SJSA1 (cell line): ENCODE data around the gene FHL2. TPM values are rescaled to one million over a fixed set of nuclear protein-coding genes. Genes with fewer than 3 reads are reported as not detected.

Experiments
- DNase-seq, 2 experiments: peaks; one replicate each; pipeline ENCODE4 v3.0.0-alpha.2; 2015 to 2020; ENCODE audit warnings: low spot score in 2 of 2, low read depth in 1 of 2
- H3K27ac ChIP-seq: fragments of 250-450 bp; sonication (Bioruptor Pico); 2 replicates; pipeline ENCODE4 v1.5.1; 2020; ENCODE audit warnings: mild to moderate bottlenecking, moderate library complexity
- H3K27me3 ChIP-seq: fragments of 250-450 bp; sonication (Bioruptor Pico); replicated peaks from 2 replicates; pipeline ENCODE4 v1.5.1; 2020; ENCODE audit warnings: mild to moderate bottlenecking, moderate library complexity
- H3K36me3 ChIP-seq: fragments of 250-450 bp; sonication (Bioruptor Pico); 2 replicates; pipeline ENCODE4 v1.5.1; 2020; ENCODE audit warnings: mild to moderate bottlenecking
- H3K4me1 ChIP-seq: fragments of 250-450 bp; sonication (Bioruptor Pico); replicated peaks from 2 replicates; pipeline ENCODE4 v1.6.1; 2021; ENCODE audit warnings: mild to moderate bottlenecking
- H3K4me3 ChIP-seq: fragments of 250-450 bp; sonication (Bioruptor Pico); 2 replicates; pipeline ENCODE4 v1.5.1; 2020; ENCODE audit warnings: mild to moderate bottlenecking
- H3K9me3 ChIP-seq: fragments of 250-450 bp; sonication (Bioruptor Pico); replicated peaks from 2 replicates; pipeline ENCODE4 v1.5.1; 2020; ENCODE audit warnings: mild to moderate bottlenecking
- total RNA-seq: library from RNA; depleted of rRNA; stranded (reverse); fragments of >200 nt; shearing (Covaris generic); gene quantifications from 2 replicates; pipeline ENCODE4 v1.2.3, GENCODE V29; 2014; rRNA removed

The FHL2 gene, protein sequence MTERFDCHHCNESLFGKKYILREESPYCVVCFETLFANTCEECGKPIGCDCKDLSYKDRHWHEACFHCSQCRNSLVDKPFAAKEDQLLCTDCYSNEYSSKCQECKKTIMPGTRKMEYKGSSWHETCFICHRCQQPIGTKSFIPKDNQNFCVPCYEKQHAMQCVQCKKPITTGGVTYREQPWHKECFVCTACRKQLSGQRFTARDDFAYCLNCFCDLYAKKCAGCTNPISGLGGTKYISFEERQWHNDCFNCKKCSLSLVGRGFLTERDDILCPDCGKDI
- 156 and 190 TPM in 2 replicates for total RNA-seq

DNA sequence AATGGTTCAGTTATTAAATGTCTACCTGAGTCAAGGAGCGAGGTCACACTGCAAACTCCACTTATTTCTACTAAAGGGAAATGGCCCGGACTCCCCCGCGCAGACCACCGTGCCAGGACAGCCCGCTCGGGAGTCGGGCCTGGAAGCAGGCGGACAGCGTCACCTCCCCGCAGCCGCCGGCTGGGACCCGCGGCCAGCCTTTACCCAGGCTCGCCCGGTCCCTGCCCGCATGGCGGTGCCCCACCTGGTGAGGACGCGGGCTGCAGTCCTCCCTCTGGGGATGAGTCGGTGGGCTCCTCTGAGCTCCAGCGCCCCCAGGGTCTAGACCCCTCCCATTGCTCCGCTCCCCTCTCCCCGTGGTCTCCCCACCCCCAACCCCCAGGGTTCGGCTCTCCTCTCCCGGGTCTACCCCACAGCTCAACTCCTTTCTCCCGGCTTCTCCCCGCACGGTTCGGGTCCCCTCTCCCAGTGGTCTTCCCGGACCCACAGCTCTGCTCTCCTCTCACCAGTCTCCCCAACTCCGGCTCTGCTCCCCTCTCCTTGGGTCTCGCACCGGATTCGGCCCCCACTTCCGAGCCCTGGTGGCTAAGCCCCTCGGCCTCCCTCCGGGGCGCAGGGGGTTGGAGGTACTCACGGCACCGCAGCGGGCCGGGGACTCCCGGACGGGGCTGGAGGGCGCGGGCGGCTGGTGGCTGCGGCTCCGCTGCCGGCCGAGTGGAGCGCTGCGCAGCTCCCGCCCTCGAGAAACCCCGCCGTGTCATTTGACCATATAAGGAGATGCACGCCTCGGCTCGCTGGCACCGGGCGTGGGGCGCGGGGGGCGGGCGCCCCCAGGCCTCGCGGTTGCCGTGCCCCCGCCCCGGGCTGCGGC is at the start of gene FHL2:
Gene FHL2 (minus strand): TSS at position 716 of the 871 bp plus-strand sequence. CDS start 12,535 bp downstream, outside the sequence.
- Histone ChIP-seq H3K4me3 (peak within 1 kb of the TSS; percentile 92), H3K4me1 (peaks cover 54% of the 10 kb centered on the region), H3K27ac (peak within 1 kb of the TSS; percentile 92), H3K27me3 (no peaks in the 10 kb centered on the region), H3K36me3 (peaks cover 45% of the 10 kb centered on the region), H3K9me3 (no peaks in the 10 kb centered on the region; the same call in 1 of the 2 replicates)
- DNase-seq, result peak; percentile 77 to 83

- DNase-seq, result no peak
- Histone ChIP-seq H3K27ac (no peak overlapping the region), H3K36me3 (no peaks in the 10 kb centered on the region)
These were observed 48.6 kb upstream of the FHL2 start for GRCh38 chr2:105447476-105447875.

GRCh38 chr2:105446501-105446900 is 47.6 kb upstream of the FHL2 start:
- Histone ChIP-seq H3K27me3 (no peaks in the 10 kb centered on the region), H3K36me3 (no peaks in the 10 kb centered on the region), H3K9me3 (no peaks in the 10 kb centered on the region), H3K4me3 (no peak overlapping the region), H3K4me1 (peaks cover 39% of the 10 kb centered on the region), H3K27ac (no peak overlapping the region)
- no peak for DNase-seq

More at GRCh38 chr2:105447476-105447875, 48.6 kb upstream of the FHL2 start:
- Histone ChIP-seq H3K4me1 (peaks cover 47% of the 10 kb centered on the region), H3K4me3 (no peak overlapping the region), H3K27me3 (no peaks in the 10 kb centered on the region), H3K9me3 (no peaks in the 10 kb centered on the region)

DNA sequence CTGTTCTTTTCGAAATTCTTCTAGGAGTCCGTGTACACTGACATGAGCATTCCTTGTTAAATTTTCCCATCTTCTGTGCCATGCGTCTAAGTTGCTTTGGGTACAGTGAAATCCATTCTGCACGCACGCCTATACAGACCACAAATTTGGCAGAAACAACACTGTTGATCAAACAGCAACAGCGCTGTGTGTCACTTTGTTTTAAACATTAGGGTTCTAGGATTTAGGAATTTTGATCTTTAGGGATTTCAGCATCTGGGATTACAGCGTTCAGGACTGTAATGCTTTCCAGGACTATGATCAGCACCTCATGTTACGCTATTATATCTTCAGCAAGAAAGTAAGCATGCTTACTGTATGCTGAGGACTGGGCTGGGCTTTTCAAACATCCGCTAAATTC is 47.1 kb upstream of the FHL2 start:
- DNase-seq, result no peak
- Histone ChIP-seq H3K27ac (no peak overlapping the region), H3K4me3 (no peak overlapping the region), H3K4me1 (peaks cover 37% of the 10 kb centered on the region), H3K36me3 (no peaks in the 10 kb centered on the region), H3K9me3 (no peaks in the 10 kb centered on the region), H3K27me3 (no peaks in the 10 kb centered on the region)

DNA sequence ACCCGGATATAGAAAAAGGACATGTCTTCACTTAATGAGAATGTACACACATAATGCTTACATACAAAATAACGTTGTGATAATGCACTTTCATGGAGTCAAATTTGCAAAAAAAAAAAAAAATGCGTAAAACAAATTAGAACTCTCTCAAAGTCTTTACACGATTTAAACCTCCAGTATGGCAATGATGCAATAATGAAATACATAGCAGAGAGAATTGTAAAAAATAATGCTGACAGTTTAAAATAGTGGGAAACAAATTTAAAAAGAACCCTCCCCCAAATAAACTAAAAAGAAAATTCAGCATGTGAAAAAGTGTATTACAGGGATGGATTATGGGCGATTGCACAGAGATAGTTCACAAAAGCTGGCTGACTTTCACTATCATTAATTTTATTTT is 46.6 kb upstream of the FHL2 start:
- H3K4me1 ChIP-seq, result peaks cover 34% of the 10 kb centered on the region
- no peaks in the 10 kb centered on the region for H3K36me3 ChIP-seq
- no peaks in the 10 kb centered on the region for H3K27me3 ChIP-seq
- DNase-seq, result no peak
- H3K27ac ChIP-seq, result no peak overlapping the region
- no peak overlapping the region for H3K4me3 ChIP-seq
- no peaks in the 10 kb centered on the region for H3K9me3 ChIP-seq

GRCh38 chr2:105443617-105444598 is 45.1 kb upstream of the FHL2 start:
- no peaks in the 10 kb centered on the region for H3K9me3 ChIP-seq
- DNase-seq, result peak in 1 of 2 experiments; percentile 35
- peaks cover 30% of the 10 kb centered on the region for H3K4me1 ChIP-seq
- no peaks in the 10 kb centered on the region for H3K27me3 ChIP-seq
- H3K27ac ChIP-seq, result no peak overlapping the region
- H3K4me3 ChIP-seq, result no peak overlapping the region
- H3K36me3 ChIP-seq, result no peaks in the 10 kb centered on the region

DNA sequence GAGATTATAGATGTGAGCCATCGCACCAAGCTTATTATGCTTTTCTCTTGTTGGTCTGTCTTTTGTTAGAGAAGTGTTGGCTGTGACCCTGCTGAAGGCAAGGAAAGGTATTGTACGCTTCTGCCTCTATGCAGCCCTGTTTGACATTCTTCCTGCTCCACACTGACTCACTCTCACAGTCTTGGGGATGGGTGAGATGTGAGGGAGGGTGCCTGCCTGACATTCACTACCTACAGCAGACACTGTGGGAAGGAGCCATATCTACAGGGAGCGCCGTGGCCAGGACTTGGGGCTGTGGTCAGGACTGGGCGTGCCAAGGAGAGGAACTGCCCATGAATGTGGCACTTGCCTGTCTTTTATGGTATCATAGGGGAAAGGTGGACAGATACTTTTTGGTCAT is 43.9 kb upstream of the FHL2 start:
- H3K27me3 ChIP-seq, result no peaks in the 10 kb centered on the region
- peaks cover 40% of the 10 kb centered on the region for H3K4me1 ChIP-seq
- H3K9me3 ChIP-seq, result no peaks in the 10 kb centered on the region
- no peak overlapping the region for H3K27ac ChIP-seq
- H3K36me3 ChIP-seq, result no peaks in the 10 kb centered on the region
- DNase-seq, result no peak
- H3K4me3 ChIP-seq, result no peak overlapping the region

GRCh38 chr2:105442056-105442455 is 43.2 kb upstream of the FHL2 start:
- Histone ChIP-seq H3K27me3 (no peaks in the 10 kb centered on the region), H3K4me1 (peaks cover 42% of the 10 kb centered on the region), H3K27ac (no peak overlapping the region), H3K9me3 (no peaks in the 10 kb centered on the region), H3K4me3 (no peak overlapping the region), H3K36me3 (no peaks in the 10 kb centered on the region)
- no peak for DNase-seq

GRCh38 chr2:105439141-105439540 is 40.3 kb upstream of the FHL2 start:
- Histone ChIP-seq H3K27me3 (no peaks in the 10 kb centered on the region), H3K27ac (no peak overlapping the region), H3K9me3 (no peaks in the 10 kb centered on the region), H3K4me1 (peaks cover 37% of the 10 kb centered on the region), H3K36me3 (no peaks in the 10 kb centered on the region), H3K4me3 (no peak overlapping the region)
- DNase-seq, result no peak

DNA sequence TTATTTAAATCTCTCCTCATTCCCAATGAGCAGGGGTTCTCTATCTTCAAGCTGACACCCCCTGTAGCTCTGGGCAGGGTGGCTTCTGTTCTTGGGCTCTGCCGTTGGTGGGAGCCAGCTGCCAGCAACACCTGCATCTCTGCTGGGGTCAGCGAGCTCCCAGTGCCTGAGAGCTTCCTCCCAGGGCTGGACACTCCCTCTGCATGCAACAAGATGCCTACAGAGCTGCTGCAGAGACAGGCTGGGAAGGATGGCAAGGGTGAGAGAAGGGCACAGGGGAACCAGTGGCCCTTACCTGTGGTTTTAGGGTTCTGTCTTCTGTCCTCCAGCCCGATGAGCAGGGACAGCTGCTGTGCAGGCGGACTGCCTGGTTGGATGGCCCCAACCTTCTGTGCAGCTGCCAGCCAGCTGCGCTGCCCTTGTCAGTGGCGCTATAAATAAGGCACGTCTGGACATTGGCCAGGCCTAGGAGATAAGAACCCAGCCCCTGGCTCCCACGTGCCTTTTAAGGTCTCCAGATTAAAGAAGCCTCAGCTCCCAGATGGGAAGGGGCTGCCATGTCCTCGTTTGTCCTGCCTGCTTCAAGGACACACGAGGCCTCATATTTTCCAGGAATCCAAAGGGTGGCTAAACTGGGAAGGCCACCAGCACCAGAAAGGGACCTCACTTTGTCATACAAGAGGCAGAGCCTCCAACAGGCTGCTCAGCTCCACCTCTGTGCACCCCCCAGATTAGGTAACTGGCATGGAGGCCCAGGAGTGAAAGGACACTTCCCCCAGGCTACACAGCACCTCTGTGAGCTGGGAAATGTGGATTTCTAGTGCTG is 39.5 kb upstream of the FHL2 start:
- H3K36me3 ChIP-seq, result no peaks in the 10 kb centered on the region
- peak overlapping the region; percentile 28 for H3K27ac ChIP-seq
- H3K4me3 ChIP-seq, result no peak overlapping the region
- H3K9me3 ChIP-seq, result no peaks in the 10 kb centered on the region
- DNase-seq, result no peak
- H3K27me3 ChIP-seq, result no peaks in the 10 kb centered on the region
- H3K4me1 ChIP-seq, result peaks cover 29% of the 10 kb centered on the region

- Histone ChIP-seq H3K4me1 (peaks cover 23% of the 10 kb centered on the region), H3K9me3 (no peaks in the 10 kb centered on the region), H3K4me3 (no peak overlapping the region), H3K27me3 (0 out of 2 replicates have a peak, but pooled peaks cover 2% of the 10 kb centered on the region), H3K36me3 (no peaks in the 10 kb centered on the region), H3K27ac (peak overlapping the region; percentile 28)
- DNase-seq, result peak in 1 of 2 experiments; percentile 82
These were observed 38.9 kb upstream of the FHL2 start for GRCh38 chr2:105437708-105438103.

DNA sequence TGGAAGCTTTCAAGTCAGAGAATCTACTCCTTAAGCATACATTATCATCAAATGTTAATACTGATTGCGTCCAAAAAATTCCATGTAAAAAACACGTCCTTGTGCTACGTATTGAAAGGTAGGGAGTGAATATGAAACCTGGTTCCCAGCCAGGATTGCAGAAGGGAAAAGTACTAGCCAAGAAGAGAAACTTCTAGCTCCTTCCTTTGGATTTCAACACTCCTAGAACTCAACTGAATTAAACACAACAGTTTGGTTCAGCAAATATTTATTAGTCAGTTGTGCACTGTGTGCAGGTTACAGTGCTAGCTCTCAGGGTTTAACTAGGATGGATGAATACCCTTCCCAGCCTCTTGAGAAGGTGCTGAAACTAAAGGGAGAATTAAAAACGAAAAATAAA is 33.9 kb upstream of the FHL2 start:
- Histone ChIP-seq H3K4me1 (peaks cover 7% of the 10 kb centered on the region), H3K9me3 (no peaks in the 10 kb centered on the region), H3K36me3 (no peaks in the 10 kb centered on the region), H3K27me3 (0 out of 2 replicates have a peak, but pooled peaks cover 4% of the 10 kb centered on the region), H3K27ac (no peak overlapping the region), H3K4me3 (no peak overlapping the region)
- no peak for DNase-seq
